HG03565 (cell line): ENCODE data around the gene FAM111B.

Source experiments
- ATAC-seq: cut with Tn5 transposase; IDR thresholded peaks from one replicate; pipeline ENCODE4 v1.9.1; 2021; ENCODE audit warnings: mild to moderate bottlenecking, moderate library complexity; ENCODE audit not compliant: unreplicated experiment

Gene FAM111B

GRCh38 chr11:59154610-59155009 lies 47.6 kb downstream of the FAM111B start:
- no peak for ATAC-seq

DNA sequence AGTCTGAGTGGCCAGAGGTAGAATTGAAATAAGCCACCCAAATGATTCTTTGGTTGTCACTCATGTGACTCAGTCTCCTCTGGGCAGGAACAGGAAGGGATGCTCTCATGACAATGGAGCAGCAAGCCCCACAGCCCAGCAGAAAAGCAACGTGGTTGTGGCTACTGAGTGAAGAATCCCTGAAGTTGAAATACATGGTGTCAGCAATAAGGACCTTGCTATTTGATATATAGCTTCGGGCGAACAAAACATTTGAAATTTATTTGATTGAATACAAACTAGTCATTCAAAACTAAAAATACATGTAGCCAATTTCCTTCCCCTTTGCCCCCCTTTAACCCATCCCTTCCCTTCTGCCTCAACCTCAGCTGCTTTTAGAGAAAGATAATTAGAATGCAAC lies 50.4 kb downstream of the FAM111B start:
- ATAC-seq = no peak

DNA sequence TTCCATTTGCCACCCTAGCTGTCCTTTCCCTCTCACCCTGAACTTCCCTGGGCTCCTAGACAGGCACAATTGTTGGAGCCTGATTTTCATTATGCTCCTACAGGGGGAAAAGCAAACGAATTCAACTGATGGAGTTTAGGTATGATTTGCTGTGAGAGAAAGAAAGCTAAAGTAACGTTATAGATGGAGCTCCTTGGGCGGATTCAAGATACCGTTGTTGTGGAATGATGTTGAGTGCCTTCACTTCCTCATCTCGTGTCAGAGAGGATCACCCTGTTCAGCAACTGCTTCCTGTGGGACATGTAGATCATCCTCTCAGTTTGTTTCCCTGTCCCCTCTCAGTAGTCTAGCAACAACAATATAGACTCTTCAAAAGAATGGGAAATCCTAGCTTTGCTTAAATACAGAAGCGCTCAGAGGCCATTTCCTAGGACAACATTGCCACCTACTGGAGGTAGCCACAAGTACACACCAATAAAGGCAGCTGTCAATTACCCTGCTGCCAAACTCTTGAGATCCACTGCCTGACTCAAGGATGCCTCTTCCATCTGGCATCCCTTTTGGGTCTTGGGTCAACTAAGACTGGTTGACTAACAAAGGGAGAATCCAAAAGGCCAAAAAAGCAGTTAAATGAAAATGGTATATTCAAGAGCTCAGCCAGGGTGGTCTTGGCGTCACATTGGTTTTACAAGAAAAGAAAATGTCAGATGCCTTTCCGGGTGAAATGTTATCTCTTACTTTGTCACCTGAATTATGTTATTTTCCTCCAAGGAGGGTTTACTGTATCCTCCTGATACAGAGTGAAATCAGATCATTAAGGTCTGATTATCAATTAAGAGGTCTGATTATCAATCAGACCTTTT lies 51.4 kb downstream of the FAM111B start:
- ATAC-seq = peak; percentile 88

DNA sequence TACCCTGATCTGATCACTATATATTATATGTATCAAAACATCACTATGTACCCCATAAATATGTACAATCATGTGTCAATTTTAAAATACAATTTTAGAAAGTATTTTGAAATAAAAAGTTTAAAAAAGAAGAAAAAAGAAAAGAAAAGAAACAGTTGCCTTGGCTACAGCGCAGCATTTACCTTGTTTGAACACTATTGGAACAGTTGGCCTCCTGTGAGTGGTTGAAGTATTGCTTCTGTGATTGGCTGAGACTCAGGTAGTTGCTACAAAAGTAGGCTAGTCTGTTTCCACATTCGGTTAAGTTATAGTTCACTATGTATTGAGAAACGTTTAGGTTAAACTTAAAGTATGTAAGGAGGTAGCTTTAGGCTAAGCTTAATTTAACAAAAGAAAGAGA lies 57.0 kb downstream of the FAM111B start:
- ATAC-seq = no peak

DNA sequence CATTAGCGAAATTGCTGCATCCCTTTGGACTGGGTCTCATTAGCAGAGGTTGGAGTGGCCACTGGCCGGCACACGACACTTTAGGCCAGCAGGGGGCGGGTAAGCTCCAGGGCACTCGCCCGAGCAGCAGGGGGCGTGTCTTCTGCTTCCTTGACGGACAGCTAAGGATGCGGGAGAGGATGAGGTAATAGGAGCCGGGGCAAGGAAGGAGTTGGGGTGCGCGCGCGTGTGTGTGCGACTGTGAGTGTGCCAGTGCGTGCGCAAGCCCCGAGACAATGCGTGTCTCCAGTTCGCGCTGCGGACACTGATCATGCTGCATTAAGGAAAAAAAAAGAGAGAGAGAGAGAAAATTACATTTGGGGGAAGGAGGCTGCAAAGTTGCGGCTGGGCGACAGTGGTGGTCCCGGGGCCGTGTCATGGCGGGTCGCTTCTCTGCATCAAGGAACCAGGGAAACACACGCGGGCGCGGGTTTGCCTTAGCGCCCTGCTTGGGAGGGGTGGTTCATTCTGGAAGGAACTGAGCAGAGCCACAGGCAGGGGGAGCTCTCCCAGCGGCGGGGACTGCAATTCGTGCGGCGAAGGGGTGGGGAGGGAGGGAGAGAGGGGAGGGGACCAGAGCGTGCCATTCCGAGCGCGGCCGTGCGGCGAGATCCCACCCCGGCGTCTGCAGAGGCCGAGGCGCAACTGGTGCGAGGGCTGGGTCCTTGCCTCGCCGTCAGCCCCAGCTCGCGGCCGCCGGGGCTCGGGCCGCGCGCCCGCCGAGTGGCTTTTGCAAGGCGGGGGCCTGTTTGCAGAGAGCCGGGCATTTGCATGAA lies 64.7 kb downstream of the FAM111B start, which contains the start of gene DTX4:
DTX4 (plus strand) TSS at position 625 of the 815 bp plus-strand sequence. CDS start 464 bp downstream, outside the sequence.
- ATAC-seq = peak; percentile 58

- ATAC-seq = peak; percentile 24
Observed at GRCh38 chr11:59172345-59173079, 65.5 kb downstream of the FAM111B start.

GRCh38 chr11:59173080-59173963 lies 66.3 kb downstream of the FAM111B start:
- no peak for ATAC-seq

GRCh38 chr11:59173964-59174663 lies 67.1 kb downstream of the FAM111B start:
- no peak for ATAC-seq

- no peak for ATAC-seq
Observed at GRCh38 chr11:59174664-59175033, 67.6 kb downstream of the FAM111B start.

- ATAC-seq = no peak
Observed at GRCh38 chr11:59175091-59175501, 68.1 kb downstream of the FAM111B start.

GRCh38 chr11:59176330-59176729 lies 69.3 kb downstream of the FAM111B start:
- ATAC-seq = no peak
